ENCODE results near the gene LRP11.

The LRP11 gene

DNA sequence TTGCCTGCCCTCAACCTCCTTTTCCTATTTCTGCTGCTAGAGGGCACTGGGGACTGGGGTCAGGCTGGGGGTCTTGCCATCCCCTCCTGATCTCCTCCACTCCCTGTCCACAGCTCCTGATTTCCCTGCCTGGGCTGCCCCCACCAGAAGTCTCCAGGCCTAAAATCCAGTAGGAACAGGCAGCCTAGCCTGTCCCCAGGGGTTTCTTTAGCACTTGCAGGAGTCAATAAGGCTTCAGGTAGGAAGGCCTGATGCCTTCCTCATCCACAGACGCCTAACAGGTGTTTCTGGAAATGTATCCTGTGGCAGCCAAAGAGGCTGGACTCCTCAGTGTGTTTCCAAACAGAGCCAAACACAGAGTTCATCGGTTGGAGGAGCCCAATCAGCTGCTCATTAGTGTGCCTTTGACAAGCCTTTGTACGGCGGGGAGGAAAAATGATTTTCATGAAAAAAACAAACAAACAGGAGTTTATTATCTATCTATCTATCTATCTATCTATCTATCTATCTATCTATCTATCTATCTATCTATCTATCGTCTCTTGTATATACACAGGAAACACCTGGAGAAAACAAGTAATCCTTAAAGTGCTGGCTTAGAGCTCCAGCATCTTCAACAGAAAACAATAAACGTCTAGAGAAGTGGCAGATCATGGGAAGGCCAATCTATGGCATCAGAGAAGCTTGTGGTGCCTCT lies 37.4 kb upstream of the LRP11 start:
- no peak for DNase-seq (ENCODE audit: low read depth)
- in situ Hi-C loops (cut with HindIII; ENCODE audit: low sequenced_read_pairs): loop anchor here (10.0 kb wide), 1 partner anchor 47 kb away; no protein-coding TSS in a partner anchor
- TF ChIP-seq, protein P1, sequence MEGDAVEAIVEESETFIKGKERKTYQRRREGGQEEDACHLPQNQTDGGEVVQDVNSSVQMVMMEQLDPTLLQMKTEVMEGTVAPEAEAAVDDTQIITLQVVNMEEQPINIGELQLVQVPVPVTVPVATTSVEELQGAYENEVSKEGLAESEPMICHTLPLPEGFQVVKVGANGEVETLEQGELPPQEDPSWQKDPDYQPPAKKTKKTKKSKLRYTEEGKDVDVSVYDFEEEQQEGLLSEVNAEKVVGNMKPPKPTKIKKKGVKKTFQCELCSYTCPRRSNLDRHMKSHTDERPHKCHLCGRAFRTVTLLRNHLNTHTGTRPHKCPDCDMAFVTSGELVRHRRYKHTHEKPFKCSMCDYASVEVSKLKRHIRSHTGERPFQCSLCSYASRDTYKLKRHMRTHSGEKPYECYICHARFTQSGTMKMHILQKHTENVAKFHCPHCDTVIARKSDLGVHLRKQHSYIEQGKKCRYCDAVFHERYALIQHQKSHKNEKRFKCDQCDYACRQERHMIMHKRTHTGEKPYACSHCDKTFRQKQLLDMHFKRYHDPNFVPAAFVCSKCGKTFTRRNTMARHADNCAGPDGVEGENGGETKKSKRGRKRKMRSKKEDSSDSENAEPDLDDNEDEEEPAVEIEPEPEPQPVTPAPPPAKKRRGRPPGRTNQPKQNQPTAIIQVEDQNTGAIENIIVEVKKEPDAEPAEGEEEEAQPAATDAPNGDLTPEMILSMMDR (IDR thresholded peaks at IDR 0.05; ENCODE audit: low read depth, low read length, missing control alignments): no peak

GRCh38 chr6:149900620-149901443 lies 36.7 kb upstream of the LRP11 start:
- in situ Hi-C loops (cut with HindIII; ENCODE audit: low sequenced_read_pairs): loop anchor here (10.0 kb wide), 1 partner anchor 46 kb away; no protein-coding TSS in a partner anchor
- no peak for DNase-seq (ENCODE audit: low read depth)
- TF ChIP-seq, protein P1 (IDR thresholded peaks at IDR 0.05; ENCODE audit: low read depth, low read length, missing control alignments): no peak
- H3K4me3 ChIP-seq (ENCODE audit: low read depth, low read length): no peak overlapping the region

More for the DNA sequence above, 37.4 kb upstream of the LRP11 start:
- H3K4me3 ChIP-seq (ENCODE audit: low read depth, low read length): no peak overlapping the region

- TF ChIP-seq, protein P1 (IDR thresholded peaks at IDR 0.05; ENCODE audit: low read depth, low read length, missing control alignments): no peak
- no peak overlapping the region for H3K4me3 ChIP-seq (ENCODE audit: low read depth, low read length)
- no peak for DNase-seq (ENCODE audit: low read depth)
- in situ Hi-C loops (cut with HindIII; ENCODE audit: low sequenced_read_pairs): loop anchor here (10.0 kb wide), 1 partner anchor 45 kb away; no protein-coding TSS in a partner anchor
Measured at GRCh38 chr6:149899926-149900619, 35.9 kb upstream of the LRP11 start.

GRCh38 chr6:149899486-149899885 lies 35.3 kb upstream of the LRP11 start:
- in situ Hi-C loops (cut with HindIII; ENCODE audit: low sequenced_read_pairs): no loop called here
- no peak overlapping the region for H3K4me3 ChIP-seq (ENCODE audit: low read depth, low read length)
- TF ChIP-seq, protein P1 (IDR thresholded peaks at IDR 0.05; ENCODE audit: low read depth, low read length, missing control alignments): no peak
- DNase-seq (ENCODE audit: low read depth): no peak

- no peak overlapping the region for H3K4me3 ChIP-seq (ENCODE audit: low read depth, low read length)
- TF ChIP-seq, protein P1 (IDR thresholded peaks at IDR 0.05; ENCODE audit: low read depth, low read length, missing control alignments): no peak
- DNase-seq (ENCODE audit: low read depth): no peak
- in situ Hi-C loops (cut with HindIII; ENCODE audit: low sequenced_read_pairs): no loop called here
Measured at GRCh38 chr6:149898966-149899365, 34.8 kb upstream of the LRP11 start.

All from astrocyte of the cerebellum (primary cell).